ENCODE measurements around the gene GPR78.

GPR78 gene

GRCh38 chr4:8582941-8583654 lies 2.9 kb downstream of the GPR78 start:
- H3K27me3 Mint-ChIP-seq (ENCODE audit: low read depth, poor library complexity): peaks cover 93% of the 10 kb centered on the region
- H3K4me3 Mint-ChIP-seq: no peak overlapping the region
- DNase-seq: no peak

GRCh38 chr4:8583655-8584025 lies 3.4 kb downstream of the GPR78 start:
- DNase-seq: no peak
- H3K36me3 Mint-ChIP-seq (ENCODE audit: low read depth): no peaks in the 10 kb centered on the region
- no peaks in the 10 kb centered on the region for H3K9me3 Mint-ChIP-seq
- no peak overlapping the region for H3K4me3 Mint-ChIP-seq
- H3K27ac Mint-ChIP-seq: no peak overlapping the region
- peaks cover 93% of the 10 kb centered on the region for H3K27me3 Mint-ChIP-seq (ENCODE audit: low read depth, poor library complexity)
- peaks cover 5% of the 10 kb centered on the region for H3K4me1 Mint-ChIP-seq
- no peak for TF ChIP-seq CTCF (IDR thresholded peaks at IDR 0.05)

More at GRCh38 chr4:8582941-8583654, 2.9 kb downstream of the GPR78 start:
- Mint-ChIP-seq H3K9me3 (no peaks in the 10 kb centered on the region), H3K4me1 (peaks cover 5% of the 10 kb centered on the region), H3K36me3 (ENCODE audit: low read depth) (no peaks in the 10 kb centered on the region), H3K27ac (no peak overlapping the region)
- TF ChIP-seq CTCF (IDR thresholded peaks at IDR 0.05): no peak

GRCh38 chr4:8585186-8585585 lies 5.0 kb downstream of the GPR78 start:
- Mint-ChIP-seq H3K36me3 (ENCODE audit: low read depth) (no peaks in the 10 kb centered on the region), H3K27ac (no peak overlapping the region), H3K9me3 (no peaks in the 10 kb centered on the region), H3K4me3 (no peak overlapping the region), H3K4me1 (peaks cover 11% of the 10 kb centered on the region), H3K27me3 (ENCODE audit: low read depth, poor library complexity) (peaks cover 91% of the 10 kb centered on the region)
- DNase-seq: no peak
- peak; percentile 14 for TF ChIP-seq CTCF (IDR thresholded peaks at IDR 0.05)

- TF ChIP-seq CTCF (IDR thresholded peaks at IDR 0.05): no peak
- Mint-ChIP-seq H3K36me3 (ENCODE audit: low read depth) (no peaks in the 10 kb centered on the region), H3K27ac (no peak overlapping the region), H3K9me3 (no peaks in the 10 kb centered on the region), H3K27me3 (ENCODE audit: low read depth, poor library complexity) (peaks cover 91% of the 10 kb centered on the region), H3K4me3 (no peak overlapping the region), H3K4me1 (peaks cover 17% of the 10 kb centered on the region)
- DNase-seq: no peak
These were observed 5.6 kb downstream of the GPR78 start for GRCh38 chr4:8585721-8586212.

GRCh38 chr4:8586246-8586645 lies 6.1 kb downstream of the GPR78 start:
- no peak for TF ChIP-seq CTCF (IDR thresholded peaks at IDR 0.05)
- H3K4me1 Mint-ChIP-seq: peaks cover 22% of the 10 kb centered on the region
- no peak overlapping the region for H3K4me3 Mint-ChIP-seq
- no peaks in the 10 kb centered on the region for H3K36me3 Mint-ChIP-seq (ENCODE audit: low read depth)
- peaks cover 91% of the 10 kb centered on the region for H3K27me3 Mint-ChIP-seq (ENCODE audit: low read depth, poor library complexity)
- H3K9me3 Mint-ChIP-seq: no peaks in the 10 kb centered on the region
- no peak for DNase-seq
- H3K27ac Mint-ChIP-seq: no peak overlapping the region
